Measurements from ENCODE around the gene TSPYL2. TPM values are rescaled to one million over a fixed set of nuclear protein-coding genes. Genes with fewer than 3 reads are reported as not detected.
A peak's percentile ranks its signal among the peaks of the same experiment; 100 is the strongest.

The TSPYL2 gene
- 23.7 TPM for polyA plus RNA-seq (2013, experiment 1 of 2)
- 29.0 TPM for polyA plus RNA-seq (2013, experiment 2 of 2)

DNA sequence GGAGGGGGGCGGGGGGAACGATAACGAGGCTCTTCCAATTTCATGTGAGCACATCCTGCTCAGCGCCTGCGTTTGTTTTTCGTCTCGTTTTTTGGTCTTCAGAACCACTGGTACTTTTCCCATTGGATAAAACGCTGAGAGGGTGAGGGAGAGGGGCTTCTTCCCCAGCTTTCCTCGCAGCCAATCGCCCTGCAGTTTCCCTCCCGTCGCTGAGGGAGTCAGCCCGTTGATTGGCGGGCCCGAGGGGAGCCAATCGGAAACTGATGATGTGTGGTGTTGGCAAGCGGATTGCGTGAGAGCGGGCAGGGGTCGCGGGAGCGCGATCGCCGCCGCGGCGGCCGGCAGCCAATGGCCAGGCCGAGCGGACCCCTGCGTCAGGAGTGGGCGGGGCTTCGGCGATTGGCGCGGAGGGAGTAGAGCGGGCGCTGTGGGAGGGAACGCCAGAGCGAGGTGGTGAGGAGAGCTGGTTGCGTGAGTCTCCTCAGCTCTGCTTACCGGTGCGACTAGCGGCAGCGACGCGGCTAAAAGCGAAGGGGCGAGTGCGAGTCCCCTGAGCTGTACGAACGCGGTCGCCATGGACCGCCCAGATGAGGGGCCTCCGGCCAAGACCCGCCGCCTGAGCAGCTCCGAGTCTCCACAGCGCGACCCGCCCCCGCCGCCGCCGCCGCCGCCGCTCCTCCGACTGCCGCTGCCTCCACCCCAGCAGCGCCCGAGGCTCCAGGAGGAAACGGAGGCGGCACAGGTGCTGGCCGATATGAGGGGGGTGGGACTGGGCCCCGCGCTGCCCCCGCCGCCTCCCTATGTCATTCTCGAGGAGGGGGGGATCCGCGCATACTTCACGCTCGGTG is at the start of gene TSPYL2:
Gene TSPYL2 (plus strand): TSS at position 443 of the 848 bp plus-strand sequence. CDS start 132 bp downstream, at position 575.
- Histone ChIP-seq H3K9me3 (ENCODE audit: control insufficient read depth, low read length) (no peaks in the 10 kb centered on the region), H3K4me1 (ENCODE audit: control insufficient read depth, insufficient read depth, low read length, poor library complexity, severe bottlenecking) (peaks cover 5% of the 10 kb centered on the region), H3K27ac (ENCODE audit: low read depth, low read length, severe bottlenecking) (peak within 1 kb of the TSS; percentile 87), H3K36me3 (ENCODE audit: control insufficient read depth, insufficient read depth, low read length) (peaks cover 20% of the 10 kb centered on the region), H3K4me3 (ENCODE audit: extremely low read depth, insufficient read depth, low read length, poor library complexity, severe bottlenecking) (peak within 1 kb of the TSS; percentile 64)
- 0 to 8% methylated on average over 5 to 11 of the region's 86 CpGs for WGBS, 2 experiments (ENCODE audit: insufficient coverage in 2 of 2)

DNA sequence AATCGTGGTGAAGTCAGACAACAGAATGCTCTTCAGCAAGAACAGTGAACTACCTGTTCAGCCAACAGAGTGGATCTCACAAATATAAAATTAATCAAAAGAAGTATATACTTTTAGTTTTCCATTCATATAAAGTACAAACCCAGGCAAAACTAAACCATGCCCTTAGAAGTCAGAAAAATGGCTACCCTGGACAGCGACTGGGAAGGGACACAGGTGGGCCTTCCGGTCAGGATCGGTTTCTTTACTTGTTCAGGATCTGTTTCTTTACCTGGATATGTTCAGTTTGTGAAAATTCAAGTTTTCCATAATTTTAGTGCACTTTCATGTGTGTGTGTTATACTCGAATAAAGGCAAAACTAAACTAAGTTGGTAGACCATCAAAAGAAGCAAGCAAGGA is 46.0 kb upstream of the TSPYL2 start:
- H3K36me3 ChIP-seq (ENCODE audit: control insufficient read depth, insufficient read depth, low read length): no peaks in the 10 kb centered on the region
- no peak overlapping the region for H3K4me3 ChIP-seq (ENCODE audit: extremely low read depth, insufficient read depth, low read length, poor library complexity, severe bottlenecking)
- H3K4me1 ChIP-seq (ENCODE audit: control insufficient read depth, insufficient read depth, low read length, poor library complexity, severe bottlenecking): no peaks in the 10 kb centered on the region
- H3K9me3 ChIP-seq (ENCODE audit: control insufficient read depth, low read length): no peaks in the 10 kb centered on the region
- WGBS, 2 experiments (ENCODE audit: insufficient coverage in 2 of 2): no CpG with 5 or more reads among the region's 5 CpGs
- H3K27ac ChIP-seq (ENCODE audit: low read depth, low read length, severe bottlenecking): no peak overlapping the region

DNA sequence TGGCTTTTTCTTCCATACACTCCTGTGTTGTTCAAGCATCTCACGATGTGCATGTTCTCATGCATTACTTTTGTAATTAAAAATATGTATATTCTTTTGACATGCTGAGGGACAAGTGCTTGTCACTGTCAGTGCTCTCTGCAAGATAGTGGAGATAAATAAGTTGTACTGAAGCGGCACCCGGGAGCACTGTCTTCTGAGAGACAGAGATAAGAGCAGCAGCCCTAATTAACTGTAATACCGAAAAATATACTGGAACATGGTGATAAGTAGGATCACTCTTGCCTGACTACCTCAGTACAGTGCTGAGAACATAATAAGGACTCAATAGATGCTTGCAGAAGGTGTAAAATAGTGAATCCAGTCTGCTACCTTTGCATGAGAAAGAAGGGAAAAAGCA is 42.9 kb upstream of the TSPYL2 start:
- no peaks in the 10 kb centered on the region for H3K9me3 ChIP-seq (ENCODE audit: control insufficient read depth, low read length)
- H3K4me1 ChIP-seq (ENCODE audit: control insufficient read depth, insufficient read depth, low read length, poor library complexity, severe bottlenecking): no peaks in the 10 kb centered on the region
- H3K4me3 ChIP-seq (ENCODE audit: extremely low read depth, insufficient read depth, low read length, poor library complexity, severe bottlenecking): no peak overlapping the region
- H3K27ac ChIP-seq (ENCODE audit: low read depth, low read length, severe bottlenecking): no peak overlapping the region
- no peaks in the 10 kb centered on the region for H3K36me3 ChIP-seq (ENCODE audit: control insufficient read depth, insufficient read depth, low read length)
- WGBS, 2 experiments (ENCODE audit: insufficient coverage in 2 of 2): 90% methylated on average over 2 of the region's 4 CpGs; no CpG with 5 or more reads in 1 of the 2 experiments

DNA sequence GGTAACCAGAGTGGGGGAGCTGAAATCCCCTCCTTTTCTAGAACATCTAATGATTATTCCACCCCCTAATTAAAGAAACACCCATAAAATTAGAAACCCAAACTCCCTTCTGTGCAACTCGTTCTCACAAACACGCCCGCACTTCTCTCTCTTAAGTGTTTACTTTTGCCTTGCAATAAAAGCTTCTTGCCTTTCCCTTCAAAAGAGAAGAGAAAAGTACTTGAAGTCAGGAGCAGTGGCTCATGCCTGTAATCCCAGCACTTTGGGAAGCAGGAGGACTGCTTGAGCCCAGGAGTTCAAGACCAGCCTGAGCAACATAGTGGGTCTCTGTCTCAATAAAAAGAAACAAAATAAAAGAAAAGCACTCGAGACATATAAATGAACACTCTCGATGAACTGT is 37.2 kb upstream of the TSPYL2 start:
- Histone ChIP-seq H3K27ac (ENCODE audit: low read depth, low read length, severe bottlenecking) (no peak overlapping the region), H3K4me3 (ENCODE audit: extremely low read depth, insufficient read depth, low read length, poor library complexity, severe bottlenecking) (no peak overlapping the region), H3K9me3 (ENCODE audit: control insufficient read depth, low read length) (no peaks in the 10 kb centered on the region), H3K36me3 (ENCODE audit: control insufficient read depth, insufficient read depth, low read length) (no peaks in the 10 kb centered on the region), H3K4me1 (ENCODE audit: control insufficient read depth, insufficient read depth, low read length, poor library complexity, severe bottlenecking) (peaks cover 3% of the 10 kb centered on the region)
- WGBS, 2 experiments (ENCODE audit: insufficient coverage in 2 of 2): 70 to 73% methylated on average over 2 of the region's 5 CpGs

DNA sequence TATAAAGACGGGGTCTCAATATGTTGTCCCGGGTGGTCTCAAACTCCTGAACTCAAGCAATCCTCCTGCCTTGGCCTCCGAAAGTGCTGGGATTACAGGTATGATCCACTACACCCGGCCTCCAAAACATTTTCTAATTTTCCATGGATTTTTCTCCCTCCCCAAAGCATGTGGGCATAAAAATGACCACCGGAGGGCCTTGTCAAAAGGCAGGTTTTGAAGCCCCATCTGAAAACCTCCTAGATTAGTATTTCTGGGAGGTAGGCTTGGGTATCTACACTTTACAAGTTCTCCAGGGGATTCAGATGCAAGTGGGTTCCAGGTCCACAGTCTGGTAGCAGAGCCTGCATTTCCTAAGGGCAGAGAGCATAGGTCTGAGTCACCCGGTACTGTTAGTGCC is 34.9 kb upstream of the TSPYL2 start:
- Histone ChIP-seq H3K27ac (ENCODE audit: low read depth, low read length, severe bottlenecking) (no peak overlapping the region), H3K4me1 (ENCODE audit: control insufficient read depth, insufficient read depth, low read length, poor library complexity, severe bottlenecking) (peaks cover 6% of the 10 kb centered on the region), H3K4me3 (ENCODE audit: extremely low read depth, insufficient read depth, low read length, poor library complexity, severe bottlenecking) (no peak overlapping the region), H3K36me3 (ENCODE audit: control insufficient read depth, insufficient read depth, low read length) (no peaks in the 10 kb centered on the region), H3K9me3 (ENCODE audit: control insufficient read depth, low read length) (no peaks in the 10 kb centered on the region)
- 82 to 89% methylated on average over 2 to 3 of the region's 6 CpGs for WGBS, 2 experiments (ENCODE audit: insufficient coverage in 2 of 2)

DNA sequence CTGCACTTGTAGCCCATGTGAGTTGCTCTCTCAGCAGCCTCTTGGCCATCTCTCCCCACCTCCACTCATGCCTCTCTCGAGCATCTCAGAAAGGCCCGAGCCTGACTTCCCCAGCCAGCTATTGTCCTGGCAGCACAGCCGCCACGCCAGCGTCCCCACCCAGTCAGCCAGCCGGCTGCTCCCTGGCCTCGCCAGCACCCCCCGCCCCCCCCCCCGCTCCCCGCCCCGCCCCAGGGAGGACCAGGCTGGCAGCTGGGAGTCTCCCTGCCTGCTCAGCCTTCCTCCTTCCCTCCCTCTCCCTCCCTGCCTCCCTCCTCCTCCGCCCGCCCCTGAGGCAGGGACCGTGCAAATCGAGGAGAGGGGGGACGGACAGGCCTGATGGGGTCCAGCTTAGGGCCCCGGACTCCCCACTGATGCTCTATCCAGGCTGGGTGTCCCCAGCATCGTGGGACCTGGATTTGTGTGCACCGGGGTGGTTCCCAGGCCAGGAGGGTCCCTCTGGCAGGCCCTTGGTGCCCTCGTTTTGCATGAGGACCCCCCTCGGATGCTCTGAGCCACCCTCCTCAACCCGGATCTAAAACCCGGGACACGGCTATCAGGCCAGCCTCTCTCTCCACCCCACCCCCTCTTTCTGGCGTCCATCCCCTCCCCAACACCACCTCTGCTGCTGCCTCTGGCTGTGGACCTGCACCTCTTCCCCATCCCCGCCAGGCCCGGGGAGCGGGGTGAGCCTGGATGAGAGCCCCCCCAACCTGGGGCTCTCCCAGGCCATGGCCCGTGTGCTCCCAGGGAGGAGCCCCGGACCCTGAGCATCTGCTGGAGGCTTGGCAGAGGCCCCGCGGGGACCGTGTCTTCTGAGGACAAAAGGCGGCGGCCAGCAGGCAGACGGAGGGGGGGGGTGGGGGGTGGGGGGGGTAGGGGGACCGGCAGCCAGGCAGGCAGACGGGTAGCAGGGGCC is 33.7 kb upstream of the TSPYL2 start, which contains the start of gene GPR173:
Gene GPR173 (plus strand): TSS at position 621 of the 958 bp plus-strand sequence. CDS start 27,833 bp downstream, outside the sequence.
- Histone ChIP-seq H3K36me3 (ENCODE audit: control insufficient read depth, insufficient read depth, low read length) (no peaks in the 10 kb centered on the region), H3K9me3 (ENCODE audit: control insufficient read depth, low read length) (no peaks in the 10 kb centered on the region), H3K4me3 (ENCODE audit: extremely low read depth, insufficient read depth, low read length, poor library complexity, severe bottlenecking) (peak within 1 kb of the TSS; percentile 47), H3K27ac (ENCODE audit: low read depth, low read length, severe bottlenecking) (peak within 1 kb of the TSS; percentile 86), H3K4me1 (ENCODE audit: control insufficient read depth, insufficient read depth, low read length, poor library complexity, severe bottlenecking) (peaks cover 6% of the 10 kb centered on the region)
- 0% methylated on average over 1 to 4 of the region's 38 CpGs for WGBS, 2 experiments (ENCODE audit: insufficient coverage in 2 of 2)

DNA sequence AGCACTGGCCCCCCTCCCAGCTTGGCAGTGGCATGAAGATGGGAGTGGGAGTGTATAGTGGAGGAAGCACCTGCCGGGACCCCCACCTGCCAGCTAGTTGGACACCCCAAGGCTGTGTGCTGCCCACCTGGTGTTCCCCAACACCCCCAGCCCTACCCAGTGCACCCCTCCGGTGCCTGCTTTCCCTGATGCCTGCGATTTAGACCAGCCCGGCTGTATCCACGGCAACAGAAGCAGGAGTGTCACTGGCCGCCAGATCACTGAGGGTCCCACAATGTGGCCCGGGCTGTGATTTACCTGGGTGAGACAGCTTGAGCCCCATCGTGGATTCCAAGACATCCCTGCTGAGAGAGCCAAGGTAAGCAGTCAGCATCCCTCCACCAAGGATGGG is 33.0 kb upstream of the TSPYL2 start:
- H3K27ac ChIP-seq (ENCODE audit: low read depth, low read length, severe bottlenecking): no peak overlapping the region
- 14% methylated on average over 4 of the region's 8 CpGs; no CpG with 5 or more reads in 1 of the 2 experiments for WGBS, 2 experiments (ENCODE audit: insufficient coverage in 2 of 2)
- H3K36me3 ChIP-seq (ENCODE audit: control insufficient read depth, insufficient read depth, low read length): no peaks in the 10 kb centered on the region
- H3K4me1 ChIP-seq (ENCODE audit: control insufficient read depth, insufficient read depth, low read length, poor library complexity, severe bottlenecking): peaks cover 6% of the 10 kb centered on the region
- H3K4me3 ChIP-seq (ENCODE audit: extremely low read depth, insufficient read depth, low read length, poor library complexity, severe bottlenecking): peak overlapping the region; percentile 47
- H3K9me3 ChIP-seq (ENCODE audit: control insufficient read depth, low read length): no peaks in the 10 kb centered on the region

DNA sequence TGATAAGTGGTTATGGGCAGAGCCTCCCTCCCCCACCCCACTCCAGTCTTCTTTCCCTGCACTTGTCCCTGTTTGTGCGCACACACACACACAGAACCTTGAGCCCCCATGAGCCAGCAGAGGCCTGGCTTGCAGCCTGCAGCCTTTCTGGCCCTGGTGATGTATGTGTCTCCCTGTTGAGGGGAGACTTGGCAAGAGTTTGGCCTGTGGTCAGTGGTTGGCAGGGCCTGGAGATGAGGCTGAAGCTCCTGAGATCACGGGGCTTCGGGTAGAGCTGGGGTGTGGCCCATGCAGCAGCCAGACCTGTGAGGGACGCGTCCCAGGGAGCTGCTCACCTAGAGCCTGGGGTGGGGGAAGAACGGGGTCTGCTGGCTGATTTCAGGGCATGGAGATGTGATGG is 31.3 kb upstream of the TSPYL2 start:
- Histone ChIP-seq H3K4me1 (ENCODE audit: control insufficient read depth, insufficient read depth, low read length, poor library complexity, severe bottlenecking) (peaks cover 6% of the 10 kb centered on the region), H3K4me3 (ENCODE audit: extremely low read depth, insufficient read depth, low read length, poor library complexity, severe bottlenecking) (no peak overlapping the region), H3K27ac (ENCODE audit: low read depth, low read length, severe bottlenecking) (no peak overlapping the region), H3K36me3 (ENCODE audit: control insufficient read depth, insufficient read depth, low read length) (no peaks in the 10 kb centered on the region), H3K9me3 (ENCODE audit: control insufficient read depth, low read length) (no peaks in the 10 kb centered on the region)
- no CpG with 5 or more reads among the region's 6 CpGs for WGBS, 2 experiments (ENCODE audit: insufficient coverage in 2 of 2)

DNA sequence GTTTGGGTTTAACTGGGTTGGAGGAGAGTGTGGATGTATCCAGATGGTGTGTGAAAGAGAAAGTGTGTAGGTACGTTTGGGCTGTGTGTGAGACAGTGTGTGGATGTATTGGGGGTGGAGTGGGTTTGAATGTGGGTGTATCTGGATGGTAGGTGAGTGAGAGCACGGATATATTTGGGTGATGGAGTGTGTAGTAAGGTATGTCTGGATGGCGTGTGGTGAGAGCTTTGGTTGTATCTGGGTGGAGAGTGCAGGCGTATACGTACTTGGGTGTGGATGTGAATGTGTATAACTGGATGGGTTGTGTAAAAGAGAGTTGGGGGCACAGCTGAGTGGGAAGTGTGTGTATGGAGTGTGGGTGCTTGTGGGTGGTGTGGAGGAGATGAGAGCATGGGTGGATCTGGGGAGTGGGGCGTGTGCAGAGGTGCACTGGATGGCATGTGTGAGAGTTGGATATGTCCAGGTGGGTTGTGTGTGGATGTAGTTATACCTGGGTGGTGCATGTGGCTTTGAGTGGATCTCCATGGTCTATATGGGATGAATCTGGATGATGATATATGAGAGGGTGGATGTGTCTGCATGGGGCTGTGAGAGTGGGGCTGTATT is 26.8 kb upstream of the TSPYL2 start:
- no peak overlapping the region for H3K4me3 ChIP-seq (ENCODE audit: extremely low read depth, insufficient read depth, low read length, poor library complexity, severe bottlenecking)
- H3K36me3 ChIP-seq (ENCODE audit: control insufficient read depth, insufficient read depth, low read length): peaks cover 3% of the 10 kb centered on the region
- H3K27ac ChIP-seq (ENCODE audit: low read depth, low read length, severe bottlenecking): no peak overlapping the region
- peaks cover 3% of the 10 kb centered on the region for H3K4me1 ChIP-seq (ENCODE audit: control insufficient read depth, insufficient read depth, low read length, poor library complexity, severe bottlenecking)
- H3K9me3 ChIP-seq (ENCODE audit: control insufficient read depth, low read length): no peaks in the 10 kb centered on the region
- WGBS, 2 experiments (ENCODE audit: insufficient coverage in 2 of 2): 80 to 85% methylated on average over 1 to 5 of the region's 6 CpGs

DNA sequence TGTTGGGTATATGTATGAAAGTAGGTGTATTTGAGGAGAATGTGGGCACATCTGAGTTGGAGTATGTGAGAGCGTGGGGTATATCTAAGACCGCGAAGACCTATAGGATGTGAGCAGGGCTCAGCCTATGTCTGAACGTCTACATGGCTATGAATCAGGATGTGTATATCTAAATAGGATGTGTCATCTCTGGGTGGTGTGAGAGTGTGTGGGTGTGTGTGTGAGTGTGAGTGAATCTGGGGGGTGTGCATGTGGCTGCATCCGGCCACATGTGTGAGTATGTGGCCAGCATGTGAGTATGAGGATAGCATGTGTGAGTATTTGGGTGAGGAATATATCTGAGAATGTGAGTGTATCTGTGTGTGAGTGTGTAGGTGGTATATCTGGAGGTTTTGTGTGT is 25.9 kb upstream of the TSPYL2 start:
- H3K36me3 ChIP-seq (ENCODE audit: control insufficient read depth, insufficient read depth, low read length): peaks cover 3% of the 10 kb centered on the region
- WGBS, 2 experiments (ENCODE audit: insufficient coverage in 2 of 2): 98 to 100% methylated on average over 1 to 5 of the region's 5 CpGs
- H3K4me3 ChIP-seq (ENCODE audit: extremely low read depth, insufficient read depth, low read length, poor library complexity, severe bottlenecking): no peak overlapping the region
- no peak overlapping the region for H3K27ac ChIP-seq (ENCODE audit: low read depth, low read length, severe bottlenecking)
- H3K9me3 ChIP-seq (ENCODE audit: control insufficient read depth, low read length): no peaks in the 10 kb centered on the region
- H3K4me1 ChIP-seq (ENCODE audit: control insufficient read depth, insufficient read depth, low read length, poor library complexity, severe bottlenecking): peaks cover 3% of the 10 kb centered on the region
